Activated CD4-positive, CD25-positive, alpha-beta regulatory T cell (primary cell): Measurements from ENCODE around the gene SLCO4C1.

Experiments used
- DNase-seq, 4 experiments: peaks; one replicate each; lab custom pipeline; 2025; lab: John Stamatoyannopoulos, UW

The SLCO4C1 gene

DNA sequence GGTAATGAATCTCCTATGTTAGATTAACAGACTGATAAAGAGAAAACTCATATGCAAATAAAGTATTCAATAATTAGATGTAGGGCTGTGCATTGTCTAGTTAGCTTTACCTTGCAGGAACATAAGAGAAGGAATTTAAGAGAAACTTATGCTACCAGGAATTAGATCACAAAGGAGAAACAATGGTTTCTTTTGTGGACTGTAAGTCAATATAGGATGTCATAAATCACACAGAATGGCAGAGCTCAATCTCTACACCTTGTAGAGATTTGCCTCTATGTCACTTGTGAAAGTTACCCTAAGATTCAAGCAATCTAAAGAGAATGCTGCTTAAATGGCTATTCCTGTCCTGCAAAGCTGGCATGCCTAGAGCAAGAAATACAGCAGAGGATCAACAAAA lies 26.0 kb downstream of the SLCO4C1 start:
- no peak for DNase-seq

DNA sequence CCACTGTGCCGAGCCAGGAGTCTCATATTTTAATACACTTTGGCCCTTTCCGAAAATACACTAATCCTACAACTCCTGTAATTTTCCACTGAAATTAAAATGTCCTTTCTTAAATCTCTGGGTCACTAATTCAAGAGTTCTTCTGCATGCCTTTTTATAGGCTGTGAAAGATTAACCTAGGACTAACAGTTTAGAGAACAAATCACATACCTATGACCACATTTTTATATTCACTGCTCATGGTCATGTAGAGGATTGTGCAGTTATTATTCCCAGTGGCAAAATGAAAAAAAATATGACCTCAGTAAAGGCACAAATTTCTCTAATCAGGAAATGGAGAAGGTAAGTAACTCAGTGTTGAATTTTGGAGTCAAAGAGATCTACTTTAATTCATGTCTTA lies 33.4 kb downstream of the SLCO4C1 start:
- no peak for DNase-seq

DNA sequence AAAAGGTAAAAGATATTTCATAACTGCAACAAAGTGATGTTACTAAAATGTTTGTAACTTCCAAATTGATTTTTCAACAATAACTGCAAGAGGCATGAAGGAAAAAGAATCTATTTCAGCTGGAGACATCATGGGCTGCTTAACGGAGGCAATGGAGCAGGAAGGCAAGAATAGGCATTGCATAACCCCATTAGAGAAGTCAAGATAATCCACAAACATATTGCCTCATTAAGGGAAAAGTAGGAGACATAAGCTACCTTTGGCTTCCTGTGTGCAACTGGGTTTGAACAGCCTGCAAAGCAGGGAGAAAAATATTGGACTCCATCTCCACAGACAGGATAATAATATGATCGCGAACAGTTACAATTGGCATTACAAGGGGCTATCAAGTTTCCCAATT lies 46.7 kb downstream of the SLCO4C1 start:
- no peak for DNase-seq

DNA sequence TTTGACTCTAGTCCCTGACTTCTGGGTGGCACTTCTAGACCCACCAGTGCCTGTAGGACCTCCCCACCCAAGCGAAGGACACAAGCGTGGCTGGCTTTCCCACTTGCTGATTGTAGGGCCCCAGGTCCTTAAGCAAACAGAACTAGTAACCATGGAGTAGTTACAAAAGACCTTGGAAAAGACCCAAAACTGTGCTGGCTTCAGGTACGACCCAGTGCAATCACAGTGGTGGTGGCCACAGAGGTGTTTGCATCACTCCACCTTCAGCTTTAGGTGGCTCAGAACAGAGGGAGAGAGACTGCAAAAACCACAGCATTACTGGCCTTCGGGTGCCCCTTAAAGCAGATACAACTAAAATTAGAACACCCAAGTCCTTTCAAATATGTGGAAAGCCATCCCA lies 52.9 kb downstream of the SLCO4C1 start:
- DNase-seq: no peak

- no peak for DNase-seq
Measured at GRCh38 chr5:102241809-102242421, 54.2 kb downstream of the SLCO4C1 start.

DNA sequence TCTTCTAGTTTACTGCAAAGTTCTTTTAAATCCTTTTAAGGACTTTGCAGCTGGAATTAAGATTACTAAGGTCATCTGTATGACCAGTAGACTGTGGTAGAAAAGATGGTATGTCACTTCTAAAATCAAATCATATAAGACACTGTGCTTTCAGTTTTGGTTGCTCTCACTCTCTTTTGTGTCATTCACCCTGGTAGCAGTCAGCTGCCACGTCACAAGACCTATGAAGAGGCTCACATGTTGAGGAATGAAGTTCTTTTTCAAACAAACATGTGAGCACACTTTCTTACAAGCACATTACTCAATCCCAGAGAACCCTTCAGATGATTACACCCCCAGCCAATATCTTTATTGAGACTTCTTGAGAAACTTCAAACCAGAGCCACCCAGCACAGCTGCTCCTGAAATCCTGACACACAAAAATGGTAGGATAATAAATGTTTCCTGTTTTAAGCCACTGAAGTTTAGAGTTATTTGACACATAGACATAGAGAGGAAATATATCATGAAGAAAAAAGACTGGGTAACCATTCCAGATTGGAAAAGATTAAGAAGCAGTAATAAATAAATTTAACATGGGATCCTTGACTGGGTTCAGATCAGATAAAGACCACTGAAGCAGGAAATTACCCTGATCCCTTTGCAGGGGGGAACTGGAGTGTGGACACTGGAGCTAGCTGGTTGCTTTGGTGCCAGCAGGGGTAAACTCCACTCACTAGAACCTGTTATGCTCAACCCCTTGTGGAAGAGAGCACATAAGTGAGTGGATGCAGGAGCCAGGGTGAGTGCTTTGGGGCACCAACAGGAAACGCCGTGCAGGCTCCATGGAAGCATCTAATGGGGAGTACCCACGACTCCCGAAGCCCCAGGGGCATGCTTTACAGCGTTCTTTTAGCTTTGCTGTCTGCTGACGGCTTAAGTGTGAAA lies 64.1 kb downstream of the SLCO4C1 start:
- DNase-seq: no peak

DNA sequence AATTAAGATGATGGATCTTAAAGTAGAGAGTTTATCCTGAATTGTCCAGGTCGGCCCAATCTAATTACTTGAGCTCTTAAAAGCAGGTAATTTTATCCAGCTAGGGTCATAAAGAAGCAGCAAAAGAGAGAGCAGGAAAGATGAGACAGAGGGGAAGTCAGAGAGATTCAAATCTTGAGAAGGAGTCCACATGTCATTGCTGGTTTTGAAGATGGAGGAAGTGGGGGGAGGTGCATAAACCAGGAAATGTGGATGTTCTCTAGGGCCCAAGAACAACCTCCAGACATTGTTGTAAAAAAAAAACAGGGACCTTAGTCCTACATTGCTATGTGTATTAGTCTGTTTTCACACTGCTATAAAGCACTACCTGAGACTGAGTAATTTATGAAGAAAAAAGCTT lies 66.4 kb downstream of the SLCO4C1 start:
- DNase-seq: no peak

DNA sequence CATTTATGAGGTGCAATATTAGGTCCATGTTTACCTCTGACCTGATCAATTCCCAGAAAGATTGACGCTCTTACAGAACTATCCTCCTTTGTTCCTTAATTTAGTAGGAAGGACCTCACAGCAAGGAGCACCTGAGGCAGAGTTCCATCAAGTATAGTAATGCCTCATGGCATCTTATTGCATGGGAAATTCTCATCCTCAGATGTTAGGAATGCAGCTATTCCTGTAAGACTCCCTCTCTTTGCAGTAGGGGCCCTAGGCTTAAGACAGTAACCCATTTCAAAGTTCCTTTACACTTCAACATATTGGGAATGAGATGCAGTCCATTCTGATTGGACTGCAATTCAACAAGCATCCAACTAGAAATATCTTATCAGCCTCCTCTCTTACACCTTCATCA lies 69.8 kb downstream of the SLCO4C1 start:
- DNase-seq: no peak

GRCh38 chr5:102223542-102224477 lies 72.3 kb downstream of the SLCO4C1 start:
- no peak for DNase-seq

- DNase-seq: no peak
Measured at GRCh38 chr5:102222772-102223171, 73.3 kb downstream of the SLCO4C1 start.

DNA sequence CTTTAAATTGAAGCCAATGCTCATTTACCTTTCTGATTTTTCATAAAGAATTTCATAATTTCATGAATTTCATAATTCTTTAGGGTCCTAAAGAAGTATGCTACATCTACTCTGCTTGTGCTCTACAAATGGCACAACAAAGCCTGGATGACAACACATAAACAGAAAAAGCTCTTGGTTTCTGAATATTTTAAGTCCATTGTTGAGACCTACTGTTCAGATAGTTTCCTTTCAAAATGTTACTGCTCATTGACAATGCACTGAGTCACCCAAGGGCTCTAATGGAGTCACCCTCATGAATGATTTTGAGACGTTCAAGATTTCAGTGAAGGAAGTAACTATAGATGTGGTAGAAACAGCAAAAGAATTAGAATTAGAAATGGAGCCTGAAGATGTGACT lies 74.1 kb downstream of the SLCO4C1 start:
- no peak for DNase-seq

- no peak for DNase-seq
Measured at GRCh38 chr5:102218159-102218558, 77.9 kb downstream of the SLCO4C1 start.

DNA sequence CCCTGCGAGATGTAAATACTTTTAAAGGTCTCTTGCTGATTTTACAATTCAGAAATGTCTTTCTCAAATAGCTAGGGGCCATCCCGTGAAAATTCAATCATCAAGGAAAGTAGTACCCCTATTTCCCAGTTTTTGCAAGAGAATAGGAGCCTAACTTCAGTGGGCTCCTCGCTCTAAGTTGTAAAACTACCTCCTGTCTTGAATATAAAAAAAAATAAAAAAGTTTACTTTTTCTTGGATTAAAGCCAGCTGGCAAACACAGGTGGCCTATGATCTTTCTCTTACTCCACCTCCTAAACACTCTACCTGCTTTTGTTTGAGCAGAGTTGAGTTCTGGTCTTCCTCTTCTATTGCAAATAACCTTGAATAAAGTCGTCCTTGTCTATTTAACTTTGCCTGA lies 79.4 kb downstream of the SLCO4C1 start:
- no peak for DNase-seq

GRCh38 chr5:102211165-102211564 lies 84.9 kb downstream of the SLCO4C1 start:
- no peak for DNase-seq

DNA sequence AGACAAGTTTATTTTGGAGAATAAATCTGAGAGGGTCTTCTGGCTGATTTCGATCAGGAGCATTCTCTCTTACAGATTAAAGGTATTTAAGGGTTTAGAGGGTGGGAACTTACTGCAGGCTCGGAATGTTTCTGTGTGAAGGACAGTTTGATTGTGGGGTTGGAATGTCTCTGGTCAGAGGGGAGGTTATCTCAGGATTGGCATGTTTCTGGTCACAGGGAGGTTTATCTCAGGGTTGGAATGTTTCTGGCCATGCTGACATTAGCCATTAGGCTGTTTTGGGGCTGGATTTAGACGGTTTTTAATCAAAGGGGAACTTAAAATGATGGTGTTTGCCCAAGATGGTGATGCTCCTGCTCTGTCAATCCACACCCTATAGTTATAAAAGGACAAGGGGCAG lies 95.2 kb downstream of the SLCO4C1 start:
- no peak for DNase-seq

DNA sequence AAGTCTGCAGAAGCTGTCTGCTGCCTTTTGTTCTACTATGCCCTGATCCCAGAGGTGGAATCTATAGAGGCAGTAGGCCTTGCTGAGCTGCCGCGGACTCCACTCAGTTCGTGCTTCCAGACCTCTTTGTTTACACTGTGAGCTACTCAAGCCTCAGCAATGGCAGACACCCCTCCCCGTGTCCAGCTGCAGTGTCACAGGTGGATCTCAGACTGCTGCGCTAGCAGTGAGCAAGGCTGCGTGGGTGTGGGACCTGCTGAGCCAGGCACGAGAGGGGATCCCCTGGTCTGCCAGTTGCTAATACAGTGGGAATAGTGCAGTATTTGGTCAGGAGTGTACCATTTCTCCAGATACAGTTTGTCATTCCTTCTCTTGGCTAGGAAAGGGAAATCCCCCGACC lies 99.6 kb downstream of the SLCO4C1 start:
- no peak for DNase-seq
